ENCODE measurements around the gene VAX1.

GRCh38 chr10:117131376-117132327 is 6.4 kb downstream of the VAX1 start:
- TF ChIP-seq CTCF (IDR thresholded peaks at IDR 0.05; ENCODE audit: extremely low read depth in 1 of 2, insufficient read depth in 1 of 2, low read depth in 1 of 2, low read length in 2 of 2) (no peak), EZH2 (IDR thresholded peaks at IDR 0.05; ENCODE audit: borderline replicate concordance, low read depth, low read length, severe bottlenecking) (peak; percentile 89), GATA2 (IDR thresholded peaks at IDR 0.05; ENCODE audit: insufficient read depth, insufficient read length, low read depth, low read length) (no peak)
